Activated CD4-positive, alpha-beta T cell treated with anti-CD3 and anti-CD28 coated beads for 1 hour (primary cell): ENCODE results near the gene CCBE1.
"Not testable (repeated sequence)": the region's sequence is repeated elsewhere in the genome, so short reads cannot be mapped to it uniquely, and the experiment has no call there.

Experiments used
- DNase-seq: peaks from one replicate; pipeline ENCODE4 v3.0.0-alpha.2; 2020

CCBE1 gene

DNA sequence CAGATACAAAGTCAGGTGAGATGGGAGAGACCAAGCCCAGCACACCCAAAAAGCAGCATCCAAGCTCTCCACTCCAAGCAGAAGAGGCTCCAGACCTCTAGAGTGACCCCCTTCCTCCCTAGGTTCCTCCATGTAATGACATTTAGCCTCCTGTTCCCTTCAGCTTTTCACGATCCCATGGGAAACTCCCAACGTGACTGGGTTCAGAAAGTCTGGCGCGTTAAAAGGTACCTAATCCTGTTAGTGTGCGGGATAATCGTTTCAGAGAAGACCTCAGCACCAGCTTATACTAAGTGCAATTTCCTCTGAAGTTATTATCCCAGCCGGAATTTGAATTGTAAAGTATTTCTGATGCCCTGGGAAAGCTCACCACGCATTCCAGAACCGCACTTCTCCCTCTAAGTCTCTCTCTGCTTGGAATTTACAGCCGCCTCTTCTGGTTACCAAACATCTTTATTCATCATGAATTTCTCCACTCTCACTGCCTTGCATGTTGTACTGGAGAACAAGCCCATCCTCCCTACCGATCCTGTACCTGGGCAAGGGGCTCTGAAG is 46.9 kb downstream of the CCBE1 start:
- DNase-seq, result no peak

DNA sequence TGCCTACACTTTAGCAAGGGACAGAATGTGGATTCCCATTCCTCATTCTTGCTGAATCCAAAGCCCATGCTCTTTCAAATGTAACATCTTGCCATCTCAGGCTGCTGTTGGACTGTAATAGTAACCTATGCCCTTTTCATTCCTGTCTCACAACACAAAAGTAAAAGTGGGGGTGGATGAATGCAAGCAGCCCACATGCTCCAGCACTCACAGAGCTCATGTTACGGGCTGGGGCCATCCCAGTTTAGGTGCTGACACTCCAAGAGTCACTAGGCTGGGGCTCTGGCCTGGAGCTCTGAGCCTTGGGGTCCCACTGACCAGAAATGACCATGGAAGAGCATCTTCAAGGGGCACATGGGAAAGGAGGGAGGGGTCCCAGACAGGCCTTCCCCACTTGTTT is 47.6 kb downstream of the CCBE1 start:
- DNase-seq, result no peak

DNA sequence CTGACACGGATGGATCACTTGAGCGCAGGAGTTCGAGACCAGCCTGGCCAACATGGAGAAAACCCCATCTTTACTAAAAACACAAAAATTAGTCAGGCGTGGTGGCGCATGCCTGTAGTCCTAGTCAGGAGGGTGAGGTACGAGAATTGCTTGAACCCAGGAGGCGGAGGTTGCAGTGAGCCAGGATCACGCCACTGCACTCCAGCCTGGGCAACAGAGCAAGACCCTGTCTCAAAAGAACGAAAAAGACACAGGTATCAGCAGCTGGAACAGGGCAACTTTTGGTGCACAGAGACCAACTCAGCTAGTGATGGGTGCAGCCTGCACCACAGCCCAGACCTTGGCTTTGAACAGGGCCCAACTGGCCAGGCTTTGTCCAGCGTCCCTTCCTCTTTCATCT is 48.8 kb downstream of the CCBE1 start:
- not testable (repeated sequence) for DNase-seq

DNA sequence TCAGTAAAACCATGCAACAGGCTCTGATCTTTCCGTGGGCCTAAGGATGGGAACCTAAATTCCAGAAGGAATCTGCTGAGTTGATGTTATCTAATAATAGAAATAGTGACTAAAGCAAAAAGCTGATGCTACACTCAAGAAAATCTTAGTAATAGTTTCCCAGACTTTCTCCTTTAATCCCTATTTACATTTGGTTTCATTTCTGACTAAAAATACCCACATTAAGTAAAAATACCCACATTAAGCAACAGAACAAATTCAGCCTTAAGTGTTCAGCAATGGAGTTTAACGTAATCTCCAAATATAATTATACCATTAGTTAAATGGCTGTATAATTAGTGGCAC is 50.3 kb downstream of the CCBE1 start:
- no peak for DNase-seq

DNA sequence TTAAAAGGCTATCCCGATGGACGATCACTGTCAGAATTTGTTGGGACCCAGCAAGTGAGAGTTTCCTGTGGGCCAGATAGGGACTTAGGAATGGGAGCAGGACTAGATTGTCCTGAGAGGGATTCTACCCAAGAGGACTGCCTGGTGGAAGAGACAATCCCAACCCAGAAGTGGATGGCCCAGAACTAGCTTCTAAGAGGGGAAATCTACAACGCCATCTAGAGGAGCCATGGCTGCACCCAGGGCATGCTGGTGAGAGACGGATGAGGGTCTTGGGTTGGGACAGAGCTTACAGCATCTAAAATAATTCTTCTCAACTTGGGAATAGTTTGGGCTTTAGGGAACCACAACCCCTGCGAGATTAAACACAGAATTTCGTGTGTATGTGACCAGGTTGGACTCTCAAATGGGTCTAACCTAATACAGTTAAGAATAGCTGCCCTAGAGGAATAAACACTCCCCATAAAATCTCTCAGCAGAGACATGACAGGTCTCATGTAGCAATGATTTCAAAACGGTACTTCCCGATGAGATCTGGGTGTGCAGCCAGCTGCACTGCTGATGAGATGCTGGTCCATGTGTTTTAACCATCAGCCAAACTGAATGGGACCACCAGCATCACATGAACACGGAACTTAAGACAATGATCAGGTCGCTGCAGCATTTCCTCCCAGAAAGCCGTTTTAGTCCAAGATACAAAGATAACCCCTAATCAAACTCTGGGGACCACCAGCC is 50.8 kb downstream of the CCBE1 start:
- no peak for DNase-seq

DNA sequence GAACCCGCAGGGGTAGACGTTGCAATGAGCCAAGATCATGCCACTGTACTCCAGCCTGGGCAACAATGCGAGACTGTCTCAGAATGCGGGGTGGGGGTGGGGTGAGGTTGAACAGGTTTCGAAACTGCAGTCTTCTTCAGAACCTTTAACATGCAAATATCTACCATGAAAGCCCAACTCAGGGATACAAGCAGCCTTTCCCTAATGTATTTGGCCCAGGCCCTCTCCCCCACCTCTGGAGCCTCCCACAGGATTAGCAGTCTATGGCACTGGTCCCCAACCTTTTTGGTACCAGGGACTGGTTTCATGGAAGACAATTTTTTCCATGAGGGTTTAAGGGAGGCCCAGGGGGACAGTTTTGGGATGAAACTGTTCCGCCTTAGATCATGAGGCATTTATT is 53.5 kb downstream of the CCBE1 start:
- DNase-seq, result no peak

DNA sequence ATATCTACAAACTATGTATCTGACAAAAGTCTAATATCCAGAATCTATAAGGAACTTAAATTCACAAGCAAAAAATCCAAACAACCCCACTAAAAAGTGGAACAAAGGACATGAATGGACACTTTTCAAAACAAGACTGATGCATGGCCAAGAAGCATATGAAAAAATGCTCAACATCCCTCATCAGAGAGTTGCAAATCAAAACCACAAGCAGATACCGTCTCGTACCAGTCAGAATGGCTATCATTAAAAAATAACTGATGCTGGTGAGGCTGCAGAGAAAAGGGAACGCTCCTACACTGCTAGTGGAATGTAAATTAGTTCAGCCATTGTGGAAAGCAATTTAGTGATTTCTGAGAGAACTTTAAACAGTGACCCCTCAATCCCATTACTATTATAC is 56.5 kb downstream of the CCBE1 start:
- DNase-seq, result no peak

DNA sequence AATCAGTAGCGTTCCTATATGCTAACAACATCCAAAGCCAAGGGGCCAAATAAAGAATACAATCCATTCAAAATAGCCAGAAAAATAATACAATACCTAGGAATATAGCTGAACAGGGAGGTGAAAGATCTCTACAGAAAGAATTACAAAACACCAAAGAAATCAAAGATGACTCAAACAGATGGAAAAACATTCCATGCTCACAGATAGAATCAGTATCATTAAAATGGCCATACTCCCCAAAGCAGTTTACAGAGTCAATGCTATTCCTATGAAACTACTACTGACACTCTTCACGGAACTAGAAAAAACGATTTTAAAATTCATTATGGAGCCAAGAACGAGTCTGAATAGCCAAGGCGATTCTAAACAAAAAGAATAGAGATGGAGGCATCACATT is 57.4 kb downstream of the CCBE1 start:
- no peak for DNase-seq

DNA sequence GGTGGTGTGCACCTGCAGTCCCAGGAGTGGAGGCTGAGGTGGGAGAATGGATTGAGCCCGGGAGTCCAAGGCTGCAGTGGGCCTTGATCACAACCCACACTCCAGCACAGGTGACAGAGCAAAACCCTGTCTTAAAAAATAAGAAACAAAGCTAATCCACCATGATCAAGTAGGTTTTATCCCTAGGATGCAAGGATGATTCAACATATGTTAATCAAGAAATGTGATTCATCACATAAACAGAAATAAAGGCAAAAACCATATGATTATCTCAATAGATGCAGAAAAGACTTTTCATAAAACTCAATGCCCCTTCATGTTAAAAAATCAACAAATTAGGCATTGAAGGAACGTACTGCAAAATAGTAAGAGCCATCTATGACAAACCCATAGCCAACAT is 58.1 kb downstream of the CCBE1 start:
- no peak for DNase-seq

DNA sequence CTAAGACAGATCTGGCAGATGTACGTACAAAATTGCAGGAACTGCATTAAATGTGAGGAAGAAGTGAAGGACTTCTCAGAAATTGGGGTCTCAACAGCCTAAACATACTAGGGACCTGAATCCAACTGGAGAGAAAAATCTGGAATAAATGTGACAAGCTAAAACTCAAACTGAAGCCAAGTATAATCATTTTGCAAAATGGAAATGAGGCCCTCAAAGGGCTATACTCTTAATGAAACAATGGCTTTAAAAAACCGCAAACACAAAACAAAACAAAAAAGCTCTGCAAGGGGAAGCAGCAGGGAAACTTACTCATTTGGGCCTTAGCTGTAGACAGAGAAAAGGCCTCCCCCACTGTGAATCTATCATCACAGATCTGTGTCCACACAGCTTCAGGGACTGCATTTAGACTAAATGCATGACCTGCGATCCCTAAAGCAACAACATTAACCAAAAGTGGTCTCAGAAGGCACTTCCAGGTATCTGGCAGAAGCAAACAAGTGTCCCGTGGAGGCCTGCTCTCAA is 63.2 kb downstream of the CCBE1 start:
- DNase-seq, result no peak

DNA sequence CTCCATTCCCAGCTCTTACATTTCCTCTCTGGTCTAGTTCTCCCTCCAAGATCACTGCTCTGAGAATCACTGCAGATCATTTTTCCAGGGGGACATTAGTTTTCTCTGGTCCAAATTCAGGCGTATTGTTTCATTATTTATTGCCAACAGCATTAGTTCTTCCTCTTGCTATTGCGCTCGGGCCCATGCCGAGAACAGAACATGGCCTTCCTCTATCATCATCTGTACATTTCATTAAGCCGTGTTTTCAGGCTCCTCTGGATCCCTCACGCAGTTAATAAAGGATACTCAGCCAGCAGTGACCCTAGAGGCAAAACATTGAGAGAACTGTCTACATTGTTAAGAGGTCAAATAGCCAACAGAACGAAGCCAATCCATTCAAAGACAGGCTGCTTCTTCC is 63.9 kb downstream of the CCBE1 start:
- DNase-seq, result no peak

DNA sequence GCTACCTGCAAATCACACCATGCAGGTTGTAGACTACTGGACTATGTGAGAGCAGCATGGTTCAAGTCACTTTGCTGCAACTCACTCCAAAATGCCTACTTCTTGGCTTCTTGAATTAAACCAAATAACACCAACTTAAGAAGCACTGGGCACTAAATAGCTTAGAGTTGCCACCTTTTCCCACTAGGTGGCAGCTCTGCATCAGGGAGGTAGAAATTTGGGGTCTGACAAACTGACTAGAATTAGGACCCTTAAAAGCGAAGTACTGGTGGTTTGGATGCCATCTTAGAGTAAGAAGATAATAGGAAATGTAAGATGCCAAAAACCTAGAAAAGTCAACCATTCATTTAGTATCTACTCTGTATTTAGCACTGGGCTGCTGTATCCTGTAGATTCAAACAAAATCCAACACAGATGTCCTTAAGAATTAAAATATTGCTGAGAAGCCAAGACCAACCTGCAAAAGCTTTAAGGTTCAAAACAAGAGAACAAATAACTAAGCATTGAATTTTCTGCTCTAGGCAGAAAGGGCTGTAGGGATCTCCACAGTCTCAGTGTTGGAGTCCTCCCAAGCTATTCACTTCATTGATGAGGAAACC is 65.5 kb downstream of the CCBE1 start:
- DNase-seq, result no peak

DNA sequence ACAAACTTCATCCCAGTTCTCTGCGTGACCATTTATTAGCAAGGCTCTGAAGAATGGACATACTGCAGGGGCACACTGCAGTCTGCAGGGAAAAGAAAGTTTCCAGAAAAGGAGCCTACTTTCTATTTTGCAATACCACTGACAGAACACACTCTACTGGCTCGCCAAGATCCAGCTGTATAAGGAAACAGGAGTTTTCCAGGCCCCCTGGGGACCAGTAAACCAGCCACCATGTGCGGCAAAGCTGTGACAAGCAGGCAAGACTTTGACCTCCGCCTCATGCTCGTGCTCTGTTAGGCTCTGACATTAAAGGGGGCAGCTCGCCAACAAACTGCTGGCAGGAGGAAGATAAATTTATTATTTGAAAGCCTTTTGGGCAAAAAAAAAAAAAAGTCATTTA is 67.3 kb downstream of the CCBE1 start:
- DNase-seq, result no peak

DNA sequence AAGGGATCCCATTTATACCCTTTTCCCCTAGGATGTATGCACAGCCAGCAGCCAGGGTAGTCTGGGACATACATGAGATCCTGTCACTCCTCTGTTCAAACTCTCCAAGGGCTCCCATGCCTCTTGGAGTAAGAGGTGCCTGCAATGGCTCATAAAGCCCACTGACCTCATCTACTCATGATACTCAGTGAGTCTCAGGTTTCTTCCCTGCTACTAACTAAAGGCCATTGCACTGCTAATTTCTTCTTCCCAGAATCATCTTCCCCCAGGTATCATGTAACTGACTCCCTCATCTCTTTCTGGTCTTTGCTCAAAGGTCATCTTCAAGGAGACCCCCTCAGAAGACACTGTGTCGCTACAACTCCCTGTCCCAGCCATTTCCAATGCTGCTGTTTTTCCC is 68.2 kb downstream of the CCBE1 start:
- no peak for DNase-seq

DNA sequence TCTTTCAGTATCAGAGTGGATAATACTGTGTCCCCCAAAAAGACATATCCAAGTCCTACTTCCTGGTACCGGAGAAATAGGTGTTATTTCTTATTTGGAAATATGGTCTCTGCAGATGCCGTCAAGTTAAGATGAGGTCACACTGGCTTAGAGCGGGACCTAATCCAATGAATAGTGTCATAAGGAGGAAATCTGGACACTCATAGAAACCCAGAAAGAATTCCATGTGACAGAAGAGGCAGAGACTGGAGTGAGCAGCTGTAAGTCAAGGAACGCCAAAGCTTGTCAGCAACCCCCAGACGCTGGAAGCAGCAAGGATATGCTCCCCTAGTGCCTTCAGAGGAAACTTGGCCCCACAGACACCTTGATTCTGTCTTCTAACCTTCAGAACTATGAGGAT is 69.8 kb downstream of the CCBE1 start:
- DNase-seq, result no peak

DNA sequence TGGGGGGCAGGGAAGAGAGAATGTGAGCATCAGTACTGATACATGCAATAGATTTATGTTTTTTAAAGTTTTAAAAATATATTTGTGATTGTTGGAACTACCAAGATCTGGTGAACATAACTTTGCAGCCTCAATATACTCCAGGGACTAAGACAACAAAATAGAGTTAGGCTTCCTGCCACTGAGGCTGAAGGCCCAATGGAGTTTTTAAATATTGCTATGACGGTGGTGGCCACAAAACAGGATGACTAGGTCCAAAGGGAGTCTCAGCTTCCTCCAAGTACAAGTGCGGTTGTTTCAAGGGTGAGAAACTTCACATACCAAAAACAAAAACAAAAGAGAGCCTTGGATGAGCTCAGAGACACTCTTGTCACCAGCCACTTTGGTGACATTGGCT is 72.9 kb downstream of the CCBE1 start:
- DNase-seq, result no peak

DNA sequence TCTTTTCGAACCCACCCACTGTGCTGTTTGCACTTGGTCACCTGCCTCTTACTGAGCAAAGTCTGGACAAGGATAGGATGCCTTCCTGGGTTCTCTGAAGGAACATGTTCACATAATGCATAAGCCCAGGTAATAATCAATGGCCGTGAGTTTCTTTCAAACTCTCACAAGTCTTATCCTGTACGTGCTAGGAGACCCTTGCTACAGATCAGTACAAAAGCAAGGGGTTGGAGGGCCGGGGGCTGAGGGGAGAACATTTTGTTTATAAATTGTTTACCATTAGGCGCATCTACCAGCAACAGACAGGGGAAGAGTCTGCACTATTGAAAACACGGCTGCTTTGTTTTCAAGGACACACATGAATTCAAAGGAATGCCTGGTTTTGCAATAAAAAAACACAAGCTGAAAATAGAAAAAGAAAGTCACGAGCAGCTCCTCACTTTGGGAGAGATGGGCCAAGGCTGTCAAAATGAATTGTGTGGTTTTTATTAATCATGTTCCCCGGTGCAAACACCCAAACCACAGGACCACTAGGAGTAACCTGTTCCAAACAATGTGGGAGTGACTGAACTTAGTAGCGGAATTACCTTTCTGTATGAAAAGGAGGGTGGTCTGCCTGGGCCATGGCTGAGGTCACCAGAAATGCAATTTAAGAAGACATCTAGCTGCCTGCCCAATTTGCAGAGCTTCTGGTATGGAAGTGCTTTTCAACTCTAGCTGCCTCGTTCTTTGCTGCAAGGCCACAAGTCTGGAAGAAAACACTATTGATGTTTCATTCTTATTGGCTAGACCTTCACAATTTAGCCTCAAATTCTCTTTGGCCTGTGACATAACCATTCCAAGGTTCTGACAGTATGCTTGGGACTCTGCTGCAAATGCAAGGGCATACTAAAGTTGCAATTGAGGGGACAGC is 73.5 kb downstream of the CCBE1 start:
- DNase-seq, result no peak

DNA sequence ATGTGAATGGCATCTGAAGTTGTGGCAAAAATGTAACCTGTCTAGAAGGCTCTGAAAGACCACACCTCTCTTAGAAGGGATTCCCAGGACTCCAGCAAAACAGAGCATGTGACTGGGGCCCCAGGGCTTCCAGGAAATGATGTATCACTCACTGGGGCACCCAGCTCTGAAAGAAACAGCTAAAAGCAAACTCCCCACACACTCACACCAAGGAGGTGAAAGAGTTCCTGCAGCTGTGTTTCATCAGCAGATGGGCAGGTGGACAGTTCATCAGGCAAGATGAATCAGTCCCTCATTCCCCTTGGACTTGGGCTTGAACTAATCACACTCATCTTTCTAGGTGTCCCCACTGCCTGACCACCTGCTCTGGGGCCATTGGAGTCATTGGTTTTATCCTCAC is 76.2 kb downstream of the CCBE1 start:
- no peak for DNase-seq

DNA sequence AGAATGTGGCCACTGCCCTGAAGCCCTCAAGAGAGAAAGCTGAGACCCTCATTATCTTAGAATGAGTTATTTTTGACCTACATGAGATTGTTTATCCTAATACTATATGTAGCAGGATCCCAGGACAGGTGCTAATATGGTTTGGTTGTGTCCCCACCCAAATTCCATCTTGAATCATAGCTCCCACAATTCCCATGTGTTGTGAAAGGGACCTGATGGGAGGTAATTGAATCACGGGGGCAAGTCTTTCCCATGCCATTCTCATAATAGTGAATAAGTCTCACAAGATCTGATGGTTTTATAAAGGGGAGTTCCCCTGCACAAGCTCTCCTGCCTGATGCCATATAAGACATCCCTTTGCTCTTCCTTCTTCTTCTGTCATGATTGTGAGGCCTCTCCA is 76.8 kb downstream of the CCBE1 start:
- DNase-seq, result no peak

DNA sequence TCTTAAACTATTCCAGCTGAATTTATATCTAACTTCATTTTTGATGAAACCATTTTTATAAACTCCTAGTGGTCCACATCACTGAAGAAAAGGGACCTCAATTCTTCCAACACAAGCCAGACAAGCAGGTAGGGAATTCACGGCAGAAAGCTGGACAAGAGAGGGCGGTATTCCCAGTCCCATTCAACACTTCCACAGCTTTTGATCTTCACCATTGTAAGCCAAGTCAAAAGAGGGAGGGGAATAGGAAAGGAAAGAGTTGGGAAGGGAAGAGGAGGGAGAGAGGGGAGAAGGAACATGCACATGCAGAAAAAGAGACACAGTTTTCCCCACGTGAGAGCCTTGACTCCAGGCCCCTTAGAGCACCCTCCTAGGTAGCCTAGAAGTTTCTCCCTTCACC is 77.4 kb downstream of the CCBE1 start:
- DNase-seq, result no peak

DNA sequence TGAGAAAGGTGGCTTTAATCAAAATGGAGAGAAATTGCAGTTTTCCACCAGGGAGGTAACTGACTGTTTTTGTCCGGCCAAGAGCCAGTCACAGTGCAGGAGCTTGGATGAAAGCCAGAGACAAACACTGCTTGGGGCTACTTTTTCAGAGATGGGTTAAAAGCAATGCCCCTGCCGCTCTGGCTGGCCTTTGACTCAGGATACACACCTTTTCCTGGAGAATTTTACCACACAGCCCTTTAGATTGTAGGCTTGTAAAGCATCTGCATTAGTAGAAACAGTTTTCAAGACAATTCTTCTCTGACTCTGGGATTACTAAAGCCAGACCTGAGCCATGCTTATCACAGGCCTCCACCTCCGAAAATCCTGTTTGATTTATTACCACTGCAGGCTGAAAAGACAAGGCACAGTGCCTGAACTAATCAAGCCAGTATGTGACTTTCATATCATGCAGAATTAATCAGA is 79.7 kb downstream of the CCBE1 start:
- DNase-seq, result no peak

DNA sequence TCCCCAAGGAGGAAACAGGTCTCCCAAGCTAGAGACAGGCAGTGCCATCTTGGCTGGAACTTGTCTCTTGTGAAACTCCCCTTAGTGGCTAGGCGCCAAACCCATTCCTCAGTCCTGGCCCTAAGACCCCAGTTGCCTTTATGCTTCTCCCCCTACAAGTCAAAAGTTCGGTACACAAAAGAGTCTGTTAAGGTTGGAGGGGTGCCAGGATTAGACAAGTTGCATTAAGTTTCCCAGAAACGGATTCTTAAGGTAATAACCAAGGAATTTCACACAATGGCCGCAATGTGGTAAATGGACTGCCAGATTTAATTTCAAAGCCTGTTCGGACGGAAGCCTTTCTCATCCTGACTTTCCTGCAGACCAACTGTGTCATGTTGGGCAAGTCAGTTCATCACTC is 80.7 kb downstream of the CCBE1 start:
- no peak for DNase-seq

DNA sequence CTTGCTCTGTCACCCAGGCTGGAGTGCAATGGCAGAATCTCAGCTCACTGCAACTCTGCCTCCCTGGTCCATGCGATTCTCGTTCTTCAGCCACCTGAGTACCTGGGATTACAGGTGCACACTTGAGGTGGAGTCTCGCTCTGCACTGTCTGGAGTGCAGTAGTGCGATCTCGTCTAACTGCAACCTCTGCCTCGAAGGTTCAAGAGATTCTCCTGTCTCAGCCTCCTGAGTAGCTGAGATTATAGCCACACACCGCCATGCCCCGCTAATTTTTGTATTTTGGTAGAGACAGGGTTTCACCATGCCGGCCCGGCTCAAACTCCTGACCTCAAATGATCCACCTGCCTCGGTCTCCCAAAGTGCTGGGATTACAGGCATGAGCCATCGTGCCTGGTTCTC is 83.3 kb downstream of the CCBE1 start:
- no peak for DNase-seq

DNA sequence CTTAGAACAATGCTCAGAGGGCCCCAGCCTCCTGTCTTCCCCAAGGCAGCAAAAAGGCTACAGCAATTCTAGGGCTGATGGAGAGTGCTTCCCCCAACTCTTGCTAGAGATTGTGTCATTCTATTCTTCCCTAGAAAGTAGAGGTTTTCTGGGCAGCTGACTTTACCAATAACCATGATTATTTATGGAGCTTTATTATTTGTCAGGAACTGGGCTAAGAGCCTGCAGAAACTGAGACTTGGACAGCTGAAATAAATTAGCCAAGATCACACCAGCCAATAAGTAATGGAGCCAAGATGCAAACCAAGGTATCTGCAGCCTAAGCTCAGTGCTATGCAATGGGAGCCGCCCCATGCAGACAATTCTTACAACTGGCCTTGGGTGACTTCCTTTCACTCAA is 84.8 kb downstream of the CCBE1 start:
- no peak for DNase-seq
